Activated CD4-positive, alpha-beta T cell treated with anti-CD3 and anti-CD28 coated beads, Interleukin-10, Interleukin-2, amounts not matched to agents 100 ng/mL and 50 ng/mL, durations not matched to agents 16 hours and 8 hours (primary cell): ENCODE results near the gene RHBDD2.

Experiments used
- DNase-seq: peaks from one replicate; pipeline ENCODE4 v3.0.0-alpha.2; 2020

The RHBDD2 gene

GRCh38 chr7:75922966-75923603, 44.3 kb downstream of the RHBDD2 start:
- DNase-seq: no peak

GRCh38 chr7:75924256-75924655, 45.4 kb downstream of the RHBDD2 start:
- DNase-seq: no peak

- no peak for DNase-seq
Measured at GRCh38 chr7:75924889-75925288, 46.1 kb downstream of the RHBDD2 start.

GRCh38 chr7:75925717-75926435, 47.0 kb downstream of the RHBDD2 start:
- DNase-seq: no peak

GRCh38 chr7:75928568-75928914, 49.7 kb downstream of the RHBDD2 start:
- DNase-seq: no peak

GRCh38 chr7:75931680-75932079, 52.8 kb downstream of the RHBDD2 start:
- no peak for DNase-seq

- no peak for DNase-seq
Measured at GRCh38 chr7:75937958-75938786, 59.3 kb downstream of the RHBDD2 start.
